Measurements from ENCODE around the gene GAS2L1.

Gene GAS2L1

DNA sequence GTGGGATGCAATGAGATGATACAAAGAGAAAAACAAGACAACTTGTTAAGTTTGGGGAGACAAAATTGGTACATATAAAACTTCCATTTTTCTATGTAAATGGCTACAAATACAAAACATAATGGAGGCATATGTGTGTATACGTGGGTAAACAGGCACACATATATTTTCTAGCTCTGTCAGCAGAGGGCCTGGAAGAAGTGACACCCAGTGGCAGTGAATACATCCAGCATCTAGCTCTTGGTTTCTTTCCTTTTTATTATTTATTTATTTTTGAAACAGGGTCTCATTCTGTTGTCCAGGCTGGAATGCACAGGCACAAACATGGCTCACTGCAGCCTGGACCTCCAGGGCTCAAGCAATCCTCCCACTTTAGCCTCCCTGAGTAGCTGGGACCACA lies 14.1 kb downstream of the GAS2L1 start:
- H3K4me3 ChIP-seq (ENCODE audit: low read depth, low read length): no peak overlapping the region
- TF ChIP-seq, protein P1, sequence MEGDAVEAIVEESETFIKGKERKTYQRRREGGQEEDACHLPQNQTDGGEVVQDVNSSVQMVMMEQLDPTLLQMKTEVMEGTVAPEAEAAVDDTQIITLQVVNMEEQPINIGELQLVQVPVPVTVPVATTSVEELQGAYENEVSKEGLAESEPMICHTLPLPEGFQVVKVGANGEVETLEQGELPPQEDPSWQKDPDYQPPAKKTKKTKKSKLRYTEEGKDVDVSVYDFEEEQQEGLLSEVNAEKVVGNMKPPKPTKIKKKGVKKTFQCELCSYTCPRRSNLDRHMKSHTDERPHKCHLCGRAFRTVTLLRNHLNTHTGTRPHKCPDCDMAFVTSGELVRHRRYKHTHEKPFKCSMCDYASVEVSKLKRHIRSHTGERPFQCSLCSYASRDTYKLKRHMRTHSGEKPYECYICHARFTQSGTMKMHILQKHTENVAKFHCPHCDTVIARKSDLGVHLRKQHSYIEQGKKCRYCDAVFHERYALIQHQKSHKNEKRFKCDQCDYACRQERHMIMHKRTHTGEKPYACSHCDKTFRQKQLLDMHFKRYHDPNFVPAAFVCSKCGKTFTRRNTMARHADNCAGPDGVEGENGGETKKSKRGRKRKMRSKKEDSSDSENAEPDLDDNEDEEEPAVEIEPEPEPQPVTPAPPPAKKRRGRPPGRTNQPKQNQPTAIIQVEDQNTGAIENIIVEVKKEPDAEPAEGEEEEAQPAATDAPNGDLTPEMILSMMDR (IDR thresholded peaks at IDR 0.05; ENCODE audit: borderline replicate concordance, insufficient read depth, low read depth, low read length): no peak

DNA sequence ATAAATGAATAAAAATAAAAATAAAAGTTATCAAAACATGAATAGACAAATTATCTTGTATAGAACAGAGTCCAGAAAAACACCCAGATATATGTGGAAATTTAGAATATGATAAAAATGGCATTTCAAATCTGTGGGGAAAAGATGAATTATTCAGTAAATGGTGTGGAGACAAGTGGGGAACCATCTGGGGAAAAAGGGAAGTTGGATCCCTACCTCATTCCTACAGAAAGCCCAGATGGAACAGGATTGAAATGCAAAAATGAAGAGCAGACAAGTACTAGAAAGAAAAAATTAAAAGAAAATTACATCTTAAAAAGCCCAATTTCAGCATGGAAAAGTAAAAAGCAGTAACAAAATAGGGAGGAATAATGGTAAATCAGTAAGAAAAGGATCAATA lies 17.2 kb downstream of the GAS2L1 start:
- TF ChIP-seq, protein P1 (IDR thresholded peaks at IDR 0.05; ENCODE audit: borderline replicate concordance, insufficient read depth, low read depth, low read length): no peak

DNA sequence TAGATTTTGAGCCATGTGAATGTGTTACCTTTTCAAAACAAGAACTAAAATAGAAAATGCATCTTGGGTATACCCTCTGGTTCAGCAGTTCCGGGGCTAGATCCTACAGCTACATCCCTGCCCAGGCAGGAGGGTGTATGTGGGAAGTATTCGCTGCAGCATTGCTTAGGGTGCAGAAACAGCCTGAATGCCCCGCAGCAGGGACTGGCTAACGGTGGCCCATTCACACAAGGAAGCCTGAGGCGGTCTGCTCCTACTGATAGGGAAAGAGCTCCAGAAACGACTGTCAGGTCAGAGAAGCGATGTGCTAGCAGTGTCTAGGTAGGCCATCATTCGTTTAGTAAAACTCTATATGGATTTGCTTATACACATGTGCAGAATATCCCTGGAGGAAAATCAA lies 18.9 kb downstream of the GAS2L1 start:
- no peak overlapping the region for H3K4me3 ChIP-seq (ENCODE audit: low read depth, low read length)
- TF ChIP-seq, protein P1 (IDR thresholded peaks at IDR 0.05; ENCODE audit: borderline replicate concordance, insufficient read depth, low read depth, low read length): no peak

More for the DNA sequence above, 17.2 kb downstream of the GAS2L1 start:
- H3K4me3 ChIP-seq (ENCODE audit: low read depth, low read length): no peak overlapping the region

DNA sequence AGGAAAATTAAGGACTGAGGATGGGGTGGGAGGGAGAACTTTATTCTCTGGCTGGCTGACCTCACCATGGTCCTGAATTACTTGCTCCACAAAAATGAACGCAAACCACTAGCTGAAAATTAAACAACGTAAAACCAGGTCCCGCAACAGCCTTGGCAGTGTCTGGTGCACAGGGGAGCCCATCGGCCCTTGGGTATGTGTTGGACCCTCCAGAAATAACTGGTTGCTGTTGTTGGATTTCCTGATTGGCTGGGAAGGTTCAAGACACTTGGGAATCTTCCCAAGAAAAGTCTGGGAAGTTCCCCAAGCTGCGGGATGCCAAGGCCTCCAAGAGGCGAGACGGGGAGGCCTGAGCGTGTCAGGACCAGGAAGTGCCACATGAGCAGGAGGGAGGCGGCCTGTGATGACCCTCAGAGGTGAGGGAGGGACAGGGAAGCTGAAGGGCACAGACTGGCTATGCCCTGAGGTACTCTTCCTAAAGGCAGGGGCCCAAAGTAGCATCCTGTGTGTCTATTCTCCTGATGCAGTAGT lies 19.4 kb downstream of the GAS2L1 start:
- TF ChIP-seq, protein P1 (IDR thresholded peaks at IDR 0.05; ENCODE audit: borderline replicate concordance, insufficient read depth, low read depth, low read length): no peak
- no peak overlapping the region for H3K4me3 ChIP-seq (ENCODE audit: low read depth, low read length)

DNA sequence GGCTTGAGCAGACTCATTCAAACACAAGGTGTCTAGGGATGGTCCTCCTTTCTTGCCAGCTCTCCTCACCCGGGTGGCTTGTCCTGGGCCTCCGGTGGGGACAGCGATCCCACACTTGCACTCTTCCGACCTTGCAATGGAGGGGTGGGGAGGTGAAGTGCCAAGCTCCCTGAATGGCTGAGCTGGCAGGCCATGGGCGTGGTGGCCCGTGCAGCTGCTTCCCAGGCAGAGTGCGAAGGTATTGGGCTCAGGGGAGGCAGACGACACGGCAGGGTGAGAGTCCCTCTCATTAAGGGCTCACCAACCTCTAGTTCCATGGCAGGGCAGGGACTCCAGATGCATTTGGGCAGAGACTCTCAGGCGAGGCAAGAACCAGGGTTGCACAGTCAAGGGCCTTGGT lies 20.0 kb downstream of the GAS2L1 start:
- no peak overlapping the region for H3K4me3 ChIP-seq (ENCODE audit: low read depth, low read length)
- TF ChIP-seq, protein P1 (IDR thresholded peaks at IDR 0.05; ENCODE audit: borderline replicate concordance, insufficient read depth, low read depth, low read length): no peak

DNA sequence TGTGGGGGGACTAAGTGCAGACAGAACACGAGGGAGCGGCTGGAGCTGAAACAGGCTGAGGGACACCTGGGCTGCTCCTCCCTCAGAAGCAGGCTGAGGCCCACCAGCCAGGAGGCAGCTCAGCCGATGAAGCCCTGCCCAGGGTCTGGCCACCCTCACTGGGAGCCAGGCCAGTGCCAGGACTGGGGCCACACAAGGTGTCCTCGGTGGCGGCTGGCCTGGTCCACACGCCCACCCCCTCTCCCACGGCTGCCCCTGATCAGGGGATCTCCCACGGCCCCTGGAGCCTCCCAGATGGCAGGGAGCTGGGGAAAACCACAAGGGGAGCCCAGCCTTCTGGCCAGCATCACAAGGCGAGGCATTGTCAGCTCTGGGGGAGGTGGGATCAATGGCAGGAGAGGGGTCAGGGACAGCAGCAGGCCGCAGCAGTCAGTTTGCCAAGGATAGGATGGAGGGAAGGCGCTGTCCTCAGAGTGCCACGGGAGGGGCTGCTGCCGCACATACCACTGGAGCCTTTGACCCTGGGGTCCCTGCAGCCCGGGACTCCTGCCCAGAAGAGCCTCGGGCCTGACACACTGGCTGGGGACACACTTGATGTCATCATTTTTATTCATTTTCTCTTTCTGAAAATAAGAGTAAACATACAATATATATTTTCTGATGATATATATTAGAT lies 20.8 kb downstream of the GAS2L1 start:
- H3K4me3 ChIP-seq (ENCODE audit: low read depth, low read length): no peak overlapping the region
- TF ChIP-seq, protein P1 (IDR thresholded peaks at IDR 0.05; ENCODE audit: borderline replicate concordance, insufficient read depth, low read depth, low read length): no peak

DNA sequence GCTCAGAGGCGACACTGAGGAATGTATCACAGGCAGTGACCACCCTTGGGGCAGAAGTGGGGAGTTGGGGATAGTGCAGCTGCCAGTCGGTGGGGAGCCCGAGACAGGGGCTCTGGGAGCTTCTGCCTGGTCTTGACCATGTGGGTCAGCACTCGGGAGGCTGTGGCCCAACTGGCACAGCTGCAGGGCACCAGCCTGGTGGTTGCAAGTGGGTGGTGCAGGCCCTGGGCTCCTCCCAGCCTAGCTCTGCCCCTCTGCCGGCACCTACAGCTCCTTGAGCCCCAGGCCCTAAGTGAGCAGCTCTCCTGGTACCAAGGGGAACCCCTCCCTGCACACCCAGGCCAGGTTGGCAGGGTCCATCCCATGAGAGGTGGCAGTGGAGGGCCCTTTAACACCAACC lies 21.6 kb downstream of the GAS2L1 start:
- TF ChIP-seq, protein P1 (IDR thresholded peaks at IDR 0.05; ENCODE audit: borderline replicate concordance, insufficient read depth, low read depth, low read length): peak; percentile 12; the same call in 1 of the 2 replicates
- no peak overlapping the region for H3K4me3 ChIP-seq (ENCODE audit: low read depth, low read length)
